ENCODE data around the gene DNAJB9. TPM values are rescaled to one million over a fixed set of nuclear protein-coding genes. Genes with fewer than 3 reads are reported as not detected.

DNAJB9 gene
- polyA plus RNA-seq (2011; rRNA removed) (7.8 and 9.3 TPM in 2 replicates), polyA minus RNA-seq (2011; rRNA and poly(A)+ RNA removed) (2.2 and 2.8 TPM in 2 replicates)

- ChIA-PET POLR2A (interaction anchor here (1.0 to 1.6 kb wide), 3 partner anchors 44 to 66 kb away, joined by 4 to 21 read pairs (median 5); partner anchors contain the start of gene PNPLA8), CTCF (no interaction called here)
Observed at GRCh38 chr7:108569381-108570145, at the start of gene DNAJB9, which contains the start of gene THAP5. Gene DNAJB9 (plus strand): TSS chr7:108569874. CDS start chr7:108571727, 1,853 bp downstream. Gene THAP5 (minus strand): TSS chr7:108569706. CDS start chr7:108569569, 137 bp downstream.

DNA sequence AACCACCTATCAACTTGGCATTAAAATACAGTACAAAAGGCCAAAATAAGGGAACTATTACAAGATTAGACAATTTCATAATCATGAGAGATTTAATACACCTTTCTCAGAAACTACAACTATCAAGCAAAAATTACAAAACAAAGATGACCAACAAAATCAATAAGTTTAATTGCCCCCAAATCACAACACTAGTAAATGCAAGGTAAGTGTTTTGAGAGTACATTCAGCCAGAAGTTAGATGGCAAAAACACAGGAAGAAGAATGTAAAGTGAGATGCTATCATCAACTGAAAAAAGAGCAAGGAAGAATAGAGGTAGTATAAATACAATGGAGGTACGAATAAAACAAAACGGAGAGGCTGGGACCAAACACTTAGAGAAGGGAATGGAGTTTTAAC, 46.9 kb upstream of the DNAJB9 start:
- CTCF ChIA-PET: interaction anchor here (0.9 to 5.6 kb wide), 2 partner anchors 9 to 25 kb away, joined by 3 to 60 read pairs; no protein-coding TSS in a partner anchor
- POLR2A ChIA-PET: no interaction called here
- Histone ChIP-seq H3K27me3 (ENCODE audit: control insufficient read depth, insufficient read depth, low read length) (no peaks in the 10 kb centered on the region), H3K4me3 (ENCODE audit: low read depth, low read length) (no peak overlapping the region), H3K9me3 (ENCODE audit: control insufficient read depth, insufficient read depth, low read length) (no peaks in the 10 kb centered on the region; the same call in 1 of the 2 replicates), H3K27ac (ENCODE audit: low read depth, low read length) (no peak overlapping the region)
- no peak for TF ChIP-seq CTCF (IDR thresholded peaks at IDR 0.05; ENCODE audit: low read depth, low read length)
- DNase-seq (ENCODE audit: low read depth, low spot score): no peak

More at GRCh38 chr7:108569381-108570145, at the start of gene DNAJB9, which contains the start of gene THAP5:
- Histone ChIP-seq H3K27ac (ENCODE audit: low read depth, low read length) (peak within 1 kb of the TSS; percentile 96), H3K4me3 (ENCODE audit: low read depth, low read length) (peak within 1 kb of the TSS; percentile 99), H3K9me3 (ENCODE audit: control insufficient read depth, insufficient read depth, low read length) (peaks cover 4% of the 10 kb centered on the region; the same call in 1 of the 2 replicates), H3K27me3 (ENCODE audit: control insufficient read depth, insufficient read depth, low read length) (no peaks in the 10 kb centered on the region)
- 0 out of 2 replicates have a peak, but pooled peaks have one; percentile 8 for TF ChIP-seq CTCF (IDR thresholded peaks at IDR 0.05; ENCODE audit: low read depth, low read length)
- peak; percentile 98 for DNase-seq (ENCODE audit: low read depth, low spot score)

DNA sequence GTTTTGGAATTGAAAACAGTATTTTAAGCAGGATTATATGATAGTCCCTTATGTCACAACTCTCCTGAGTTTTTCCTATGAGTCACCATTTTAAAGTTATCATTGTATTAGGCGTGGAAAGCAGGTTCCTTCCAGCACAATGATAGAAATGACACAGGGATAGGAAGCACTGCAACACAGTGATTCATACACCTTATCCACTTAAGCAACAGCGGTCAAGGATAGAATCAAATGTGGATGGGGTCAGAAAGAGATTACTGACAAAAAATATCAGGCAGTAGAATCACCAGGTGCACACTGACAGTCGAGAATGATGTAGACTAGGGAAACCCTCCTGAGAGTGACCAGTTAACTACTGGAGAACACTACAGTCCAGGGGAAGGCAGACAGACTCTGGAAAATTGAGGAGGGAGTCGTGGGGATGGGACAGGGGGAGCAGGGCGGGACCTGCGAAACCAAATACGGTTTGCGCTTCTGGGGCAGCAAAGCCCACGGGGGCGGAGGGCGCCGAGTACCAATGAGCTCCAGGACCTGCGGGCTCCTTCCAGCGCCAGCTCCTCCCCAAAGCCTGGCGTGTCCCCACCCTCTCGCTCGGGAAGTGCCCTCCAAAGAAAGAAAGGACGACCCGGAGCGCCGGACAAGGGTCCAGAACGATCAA, 44.2 kb upstream of the DNAJB9 start:
- POLR2A ChIA-PET: interaction anchor here (0.9 to 2.3 kb wide), 2 partner anchors 8 to 44 kb away, joined by 3 to 21 read pairs; partner anchors contain the start of genes DNAJB9 and THAP5
- Histone ChIP-seq H3K4me3 (ENCODE audit: low read depth, low read length) (peak overlapping the region; percentile 88), H3K27me3 (ENCODE audit: control insufficient read depth, insufficient read depth, low read length) (no peaks in the 10 kb centered on the region), H3K27ac (ENCODE audit: low read depth, low read length) (peak overlapping the region; percentile 99), H3K9me3 (ENCODE audit: control insufficient read depth, insufficient read depth, low read length) (no peaks in the 10 kb centered on the region; the same call in 1 of the 2 replicates)
- TF ChIP-seq CTCF (IDR thresholded peaks at IDR 0.05; ENCODE audit: low read depth, low read length): no peak
- CTCF ChIA-PET: interaction anchor here (5.6 kb wide), 1 partner anchor 28 kb away, joined by 60 read pairs; no protein-coding TSS in a partner anchor
- peak; percentile 67 for DNase-seq (ENCODE audit: low read depth, low spot score)

DNA sequence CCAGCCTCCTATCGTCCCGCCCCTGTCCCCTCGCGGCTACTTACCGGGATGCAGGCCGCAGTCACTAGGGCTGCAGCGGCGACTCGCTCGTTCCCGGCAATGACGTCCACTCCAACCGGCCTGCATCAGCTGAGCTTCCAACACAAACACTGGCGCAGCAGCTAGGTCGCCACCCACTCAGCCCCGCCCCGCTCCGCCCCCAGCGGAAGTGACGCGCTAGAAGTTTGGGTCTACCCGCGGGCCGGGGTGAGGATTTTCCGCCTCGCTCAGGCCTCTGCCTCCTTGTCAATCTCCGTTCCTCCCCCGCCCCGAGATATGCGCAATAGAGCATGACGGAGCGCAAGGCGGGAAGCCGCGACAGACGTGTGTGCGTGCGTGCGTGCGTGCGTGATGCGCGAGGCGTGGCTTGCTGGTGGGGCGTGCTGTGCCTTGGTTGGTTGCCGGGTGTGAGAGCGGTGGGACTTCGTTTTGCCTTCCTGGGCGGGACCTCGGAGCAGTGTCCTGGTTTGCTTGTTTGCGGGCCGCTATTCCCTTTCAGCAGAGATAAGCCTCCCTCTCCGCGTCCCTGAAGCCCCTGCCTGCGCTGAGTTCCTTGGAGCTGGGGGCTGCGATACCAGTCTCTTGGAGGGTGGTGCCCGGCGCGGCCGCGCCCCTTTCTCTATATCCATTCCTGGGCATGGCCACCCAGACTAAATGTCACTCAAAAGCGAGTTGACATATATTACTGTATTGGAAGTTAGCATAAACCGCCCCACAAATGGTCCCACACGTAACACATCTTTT, 43.5 kb upstream of the DNAJB9 start, which contains the start of gene PNPLA8:
PNPLA8 (minus strand) TSS at position 151 of the 783 bp plus-strand sequence. CDS start 10,644 bp downstream, outside the sequence.
- DNase-seq (ENCODE audit: low read depth, low spot score): peak; percentile 97
- POLR2A ChIA-PET: interaction anchor here (0.9 to 2.3 kb wide), 2 partner anchors 8 to 43 kb away, joined by 3 to 21 read pairs; partner anchors contain the start of genes DNAJB9 and THAP5
- CTCF ChIA-PET: interaction anchor here (5.6 kb wide), 1 partner anchor 29 kb away, joined by 60 read pairs; no protein-coding TSS in a partner anchor
- Histone ChIP-seq H3K9me3 (ENCODE audit: control insufficient read depth, insufficient read depth, low read length) (no peaks in the 10 kb centered on the region; the same call in 1 of the 2 replicates), H3K27me3 (ENCODE audit: control insufficient read depth, insufficient read depth, low read length) (no peaks in the 10 kb centered on the region), H3K27ac (ENCODE audit: low read depth, low read length) (peak within 1 kb of the TSS; percentile 99), H3K4me3 (ENCODE audit: low read depth, low read length) (peak within 1 kb of the TSS; percentile 88)
- no peak for TF ChIP-seq CTCF (IDR thresholded peaks at IDR 0.05; ENCODE audit: low read depth, low read length)
